ENCODE measurements around the gene SYS1. TPM values are rescaled to one million over a fixed set of nuclear protein-coding genes. Genes with fewer than 3 reads are reported as not detected.

SYS1 gene
- total and polyA plus RNA-seq, 2 donors (not counting 1 experiment from before 2014, with no cell fraction given) = 25.3 to 57.7 TPM

DNA sequence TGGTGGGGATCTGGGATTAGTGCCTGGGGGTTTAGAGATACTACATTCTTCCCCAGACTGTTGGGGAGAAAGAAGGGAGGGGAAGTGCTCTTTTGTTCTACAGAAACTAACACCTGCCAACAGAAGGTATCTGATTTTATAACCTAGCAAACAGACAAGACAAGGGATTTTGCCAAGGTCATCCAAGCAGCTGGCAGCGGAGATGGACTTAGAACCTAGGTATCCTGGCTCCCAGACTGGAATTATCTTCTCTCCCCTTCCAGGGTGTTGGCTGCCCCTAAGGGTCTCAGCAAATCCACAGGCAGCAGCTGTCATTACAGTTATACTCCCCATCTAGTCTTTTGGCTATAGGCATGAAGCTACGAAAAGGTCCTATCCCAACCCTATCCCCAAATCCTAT, 23.2 kb upstream of the SYS1 start:
- Histone ChIP-seq H3K27ac (ENCODE audit: low read length in 2 of 2) (no peak overlapping the region), H2AFZ (ENCODE audit: insufficient read depth, low read depth, low read length, poor library complexity, severe bottlenecking) (no peak overlapping the region), H3K79me2 (ENCODE audit: control insufficient read depth, insufficient read depth, low read length) (no peaks in the 10 kb centered on the region), H3K9ac (ENCODE audit: low read length) (no peak overlapping the region), H3K4me3 (ENCODE audit: control extremely low read depth in 1 of 5, extremely low read depth in 1 of 5, insufficient read depth in 1 of 5, low read depth in 2 of 5, low read length in 4 of 5) (no peak overlapping the region), H3K9me3 (ENCODE audit: control extremely low read depth in 1 of 3, control insufficient read depth in 2 of 3, insufficient read depth in 1 of 3, low read length in 2 of 3) (no peaks in the 10 kb centered on the region), H3K4me1 (ENCODE audit: control insufficient read depth in 2 of 2, insufficient read depth in 2 of 2, low read length in 2 of 2) (no peaks in the 10 kb centered on the region), H3K36me3 (replicated peaks in 1 of 2; ENCODE audit: control extremely low read depth in 1 of 2, control insufficient read depth in 1 of 2, extremely low read depth in 1 of 2, insufficient read depth in 2 of 2, low read length in 1 of 2) (no peaks in the 10 kb centered on the region), H3K27me3 (replicated peaks in 1 of 4; ENCODE audit: control extremely low read depth in 1 of 4, control insufficient read depth in 3 of 4, insufficient read depth in 4 of 4, low read length in 3 of 4) (peaks cover 0 to 16% (median 0%) of the 10 kb centered on the region in 4 experiments), H4K20me1 (ENCODE audit: control insufficient read depth, insufficient read depth, low read length, poor library complexity, severe bottlenecking) (no peaks in the 10 kb centered on the region), H3K4me2 (replicated peaks; ENCODE audit: low read depth, low read length, poor library complexity, severe bottlenecking) (no peak overlapping the region)
- H3K27me3 Mint-ChIP-seq = peaks cover 7% of the 10 kb centered on the region
- H3K27ac Mint-ChIP-seq = no peak overlapping the region
- TF ChIP-seq, protein P1, sequence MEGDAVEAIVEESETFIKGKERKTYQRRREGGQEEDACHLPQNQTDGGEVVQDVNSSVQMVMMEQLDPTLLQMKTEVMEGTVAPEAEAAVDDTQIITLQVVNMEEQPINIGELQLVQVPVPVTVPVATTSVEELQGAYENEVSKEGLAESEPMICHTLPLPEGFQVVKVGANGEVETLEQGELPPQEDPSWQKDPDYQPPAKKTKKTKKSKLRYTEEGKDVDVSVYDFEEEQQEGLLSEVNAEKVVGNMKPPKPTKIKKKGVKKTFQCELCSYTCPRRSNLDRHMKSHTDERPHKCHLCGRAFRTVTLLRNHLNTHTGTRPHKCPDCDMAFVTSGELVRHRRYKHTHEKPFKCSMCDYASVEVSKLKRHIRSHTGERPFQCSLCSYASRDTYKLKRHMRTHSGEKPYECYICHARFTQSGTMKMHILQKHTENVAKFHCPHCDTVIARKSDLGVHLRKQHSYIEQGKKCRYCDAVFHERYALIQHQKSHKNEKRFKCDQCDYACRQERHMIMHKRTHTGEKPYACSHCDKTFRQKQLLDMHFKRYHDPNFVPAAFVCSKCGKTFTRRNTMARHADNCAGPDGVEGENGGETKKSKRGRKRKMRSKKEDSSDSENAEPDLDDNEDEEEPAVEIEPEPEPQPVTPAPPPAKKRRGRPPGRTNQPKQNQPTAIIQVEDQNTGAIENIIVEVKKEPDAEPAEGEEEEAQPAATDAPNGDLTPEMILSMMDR (IDR thresholded peaks at IDR 0.05) = no peak
- TF ChIP-seq EZH2 (IDR thresholded peaks at IDR 0.05; ENCODE audit: borderline replicate concordance, insufficient read depth, low read depth, low read length, poor library complexity, severe bottlenecking) = no peak
- WGBS (ENCODE audit: insufficient coverage) = 94% methylated on average over 2 of the region's 2 CpGs
- intact Hi-C loops (cut with micrococcal nuclease) = no loop called here
- H3K4me1 Mint-ChIP-seq = no peaks in the 10 kb centered on the region
- DNase-seq (no peak), ATAC-seq (ENCODE audit: low read depth) (no peak)
- H3K9me3 Mint-ChIP-seq (ENCODE audit: insufficient read depth) = no peaks in the 10 kb centered on the region
- CTCF ChIA-PET = no interaction called here
- H3K4me3 Mint-ChIP-seq = no peak overlapping the region
- POLR2A ChIA-PET = no interaction called here

- intact Hi-C loops (cut with micrococcal nuclease) = no loop called here
- Histone ChIP-seq H3K79me2 (ENCODE audit: control insufficient read depth, insufficient read depth, low read length) (no peaks in the 10 kb centered on the region), H3K4me3 (ENCODE audit: control extremely low read depth in 1 of 5, extremely low read depth in 1 of 5, insufficient read depth in 1 of 5, low read depth in 2 of 5, low read length in 4 of 5) (no peak overlapping the region), H4K20me1 (ENCODE audit: control insufficient read depth, insufficient read depth, low read length, poor library complexity, severe bottlenecking) (no peaks in the 10 kb centered on the region), H3K9ac (ENCODE audit: low read length) (no peak overlapping the region), H2AFZ (ENCODE audit: insufficient read depth, low read depth, low read length, poor library complexity, severe bottlenecking) (no peak overlapping the region), H3K4me1 (ENCODE audit: control insufficient read depth in 2 of 2, insufficient read depth in 2 of 2, low read length in 2 of 2) (no peaks in the 10 kb centered on the region), H3K36me3 (replicated peaks in 1 of 2; ENCODE audit: control extremely low read depth in 1 of 2, control insufficient read depth in 1 of 2, extremely low read depth in 1 of 2, insufficient read depth in 2 of 2, low read length in 1 of 2) (no peaks in the 10 kb centered on the region), H3K9me3 (ENCODE audit: control extremely low read depth in 1 of 3, control insufficient read depth in 2 of 3, insufficient read depth in 1 of 3, low read length in 2 of 3) (no peaks in the 10 kb centered on the region), H3K27me3 (replicated peaks in 1 of 4; ENCODE audit: control extremely low read depth in 1 of 4, control insufficient read depth in 3 of 4, insufficient read depth in 4 of 4, low read length in 3 of 4) (peaks cover 0 to 16% (median 0%) of the 10 kb centered on the region in 4 experiments), H3K27ac (ENCODE audit: low read length in 2 of 2) (no peak overlapping the region), H3K4me2 (replicated peaks; ENCODE audit: low read depth, low read length, poor library complexity, severe bottlenecking) (no peak overlapping the region)
- no peaks in the 10 kb centered on the region for H3K4me1 Mint-ChIP-seq
- H3K4me3 Mint-ChIP-seq = no peak overlapping the region
- DNase-seq (no peak), ATAC-seq (ENCODE audit: low read depth) (no peak)
- TF ChIP-seq EZH2 (IDR thresholded peaks at IDR 0.05; ENCODE audit: borderline replicate concordance, insufficient read depth, low read depth, low read length, poor library complexity, severe bottlenecking) = no peak
- TF ChIP-seq, protein P1 (IDR thresholded peaks at IDR 0.05) = no peak
- ChIA-PET CTCF (interaction anchor here (0.9 to 1.8 kb wide), 2 partner anchors 46 to 110 kb away, joined by 3 to 4 read pairs; no protein-coding TSS in a partner anchor), POLR2A (no interaction called here)
- no peak overlapping the region for H3K27ac Mint-ChIP-seq
- H3K27me3 Mint-ChIP-seq = peaks cover 11% of the 10 kb centered on the region
- no peaks in the 10 kb centered on the region for H3K9me3 Mint-ChIP-seq (ENCODE audit: insufficient read depth)
- 93% methylated on average over 3 of the region's 5 CpGs for WGBS (ENCODE audit: insufficient coverage)
Measured at GRCh38 chr20:45340236-45340847, 22.6 kb upstream of the SYS1 start.

All from B cell (primary cell).